ENCODE data around the gene IFT57.

DNA sequence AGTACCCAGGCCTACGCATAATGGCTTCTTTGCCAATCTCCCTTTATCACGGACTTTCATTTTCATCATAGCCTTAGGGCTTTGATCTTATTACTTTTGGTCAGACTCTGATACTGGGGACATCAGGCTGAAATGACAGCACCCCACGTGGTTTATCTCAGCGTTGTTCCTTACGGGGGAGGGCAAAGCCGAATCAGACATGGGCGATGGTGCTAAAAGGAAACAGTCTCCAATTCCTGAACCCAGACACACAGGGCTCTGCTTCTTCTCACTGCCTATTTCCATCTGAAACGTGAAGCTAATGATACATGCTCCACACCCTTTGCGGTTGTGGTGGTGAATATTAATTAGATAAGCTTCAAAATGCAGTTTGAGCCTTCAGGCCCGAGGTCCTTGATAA, 72.0 kb downstream of the IFT57 start:
- TF ChIP-seq, protein P1, sequence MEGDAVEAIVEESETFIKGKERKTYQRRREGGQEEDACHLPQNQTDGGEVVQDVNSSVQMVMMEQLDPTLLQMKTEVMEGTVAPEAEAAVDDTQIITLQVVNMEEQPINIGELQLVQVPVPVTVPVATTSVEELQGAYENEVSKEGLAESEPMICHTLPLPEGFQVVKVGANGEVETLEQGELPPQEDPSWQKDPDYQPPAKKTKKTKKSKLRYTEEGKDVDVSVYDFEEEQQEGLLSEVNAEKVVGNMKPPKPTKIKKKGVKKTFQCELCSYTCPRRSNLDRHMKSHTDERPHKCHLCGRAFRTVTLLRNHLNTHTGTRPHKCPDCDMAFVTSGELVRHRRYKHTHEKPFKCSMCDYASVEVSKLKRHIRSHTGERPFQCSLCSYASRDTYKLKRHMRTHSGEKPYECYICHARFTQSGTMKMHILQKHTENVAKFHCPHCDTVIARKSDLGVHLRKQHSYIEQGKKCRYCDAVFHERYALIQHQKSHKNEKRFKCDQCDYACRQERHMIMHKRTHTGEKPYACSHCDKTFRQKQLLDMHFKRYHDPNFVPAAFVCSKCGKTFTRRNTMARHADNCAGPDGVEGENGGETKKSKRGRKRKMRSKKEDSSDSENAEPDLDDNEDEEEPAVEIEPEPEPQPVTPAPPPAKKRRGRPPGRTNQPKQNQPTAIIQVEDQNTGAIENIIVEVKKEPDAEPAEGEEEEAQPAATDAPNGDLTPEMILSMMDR (conservative IDR thresholded peaks at IDR 0.05; ENCODE audit: low read length) = no peak
- TF ChIP-seq EZH2phosphoT487 (IDR thresholded peaks at IDR 0.05; ENCODE audit: borderline replicate concordance) = no peak
